GM19438 (cell line): ENCODE data around the gene MAP3K19.
"Not testable (repeated sequence)": the region's sequence is repeated elsewhere in the genome, so short reads cannot be mapped to it uniquely, and the experiment has no call there.

Source experiments
- ATAC-seq: cut with Tn5 transposase; IDR thresholded peaks from one replicate; pipeline ENCODE4 v1.9.1; 2021; ENCODE audit warnings: low read depth; ENCODE audit not compliant: unreplicated experiment

The MAP3K19 gene

DNA sequence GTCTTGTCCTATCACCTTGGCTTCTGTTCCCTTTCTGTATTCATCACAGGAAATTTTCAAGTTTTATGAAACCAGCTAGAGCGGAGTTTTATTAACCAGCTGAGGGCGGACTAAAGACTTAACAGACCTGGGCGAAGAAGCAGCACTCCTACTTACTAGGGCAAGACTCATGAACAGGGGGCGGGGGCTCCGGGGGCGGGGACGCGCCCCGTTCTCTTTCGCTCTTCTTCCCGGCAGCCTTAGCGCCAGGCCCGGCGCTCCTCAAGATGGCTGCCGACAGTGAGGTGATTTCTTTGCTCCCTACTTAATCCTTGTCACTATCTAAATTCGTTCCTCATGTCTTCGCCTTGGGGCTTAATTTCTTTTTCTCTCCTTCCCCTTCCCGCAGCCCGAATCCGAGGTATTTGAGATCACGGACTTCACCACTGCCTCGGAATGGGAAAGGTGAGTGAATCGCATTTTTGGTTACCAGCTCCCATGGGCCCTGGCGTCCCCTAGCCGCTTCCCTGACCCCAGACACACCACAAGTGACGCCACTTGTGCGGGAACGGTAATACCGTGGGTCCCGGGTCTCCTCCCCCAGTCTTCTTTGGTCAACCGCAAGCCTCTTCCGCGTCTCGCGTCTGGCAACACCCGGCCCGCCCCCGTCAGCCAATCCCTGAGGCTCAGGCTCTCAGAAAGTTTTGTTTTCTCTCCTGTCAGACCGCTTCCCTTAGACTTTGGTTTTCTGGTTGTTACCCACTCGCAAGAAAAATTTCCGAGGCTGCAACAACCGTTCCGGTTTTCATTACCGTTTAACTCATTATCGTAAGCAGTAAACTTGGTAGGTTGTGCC, 5.0 kb upstream of the MAP3K19 start, which contains the start of gene RAB3GAP1:
RAB3GAP1 (plus strand) TSS at position 251 of the 835 bp plus-strand sequence; CDS start at position 267, 16 bp downstream.
- peak; percentile 76 for ATAC-seq

DNA sequence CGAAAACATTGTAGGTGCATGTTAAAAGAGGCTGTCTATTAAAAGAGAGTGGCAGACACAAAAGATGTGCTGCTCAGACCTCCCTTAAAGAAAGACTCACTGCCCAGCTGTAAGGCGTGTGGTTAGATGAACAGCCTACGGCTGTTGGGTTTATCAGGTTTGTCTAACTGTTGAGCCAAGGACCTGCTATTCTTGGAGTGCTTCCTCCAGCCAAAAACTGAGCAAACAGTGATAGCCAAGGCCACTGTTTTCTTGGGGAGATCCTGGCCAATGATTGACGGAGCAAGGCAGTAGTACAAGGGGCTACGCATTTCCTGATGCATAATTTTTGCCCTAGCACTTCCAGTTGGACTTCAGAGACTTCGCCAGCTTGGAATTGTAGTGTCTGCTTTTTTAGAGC, 3.4 kb upstream of the MAP3K19 start:
- ATAC-seq, result no peak

DNA sequence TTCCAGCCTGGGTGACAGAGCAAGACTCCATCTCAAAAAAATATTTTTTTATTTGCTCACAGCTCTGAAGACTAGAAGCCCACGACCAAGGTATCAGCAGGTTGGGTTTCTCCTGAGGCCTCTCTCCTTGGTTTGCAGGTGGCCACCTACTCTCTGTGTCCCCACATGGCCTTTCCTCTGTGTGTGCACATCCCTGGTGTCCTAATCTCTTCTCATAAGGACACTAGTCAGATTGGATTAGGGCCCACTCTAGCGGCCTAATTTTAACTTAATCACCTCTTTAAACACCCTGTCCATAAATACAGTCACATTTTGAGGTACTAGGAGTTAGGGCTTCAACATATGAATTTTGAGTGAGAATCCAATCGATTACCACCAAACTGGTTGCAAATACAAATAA, 2.9 kb upstream of the MAP3K19 start:
- no peak for ATAC-seq

DNA sequence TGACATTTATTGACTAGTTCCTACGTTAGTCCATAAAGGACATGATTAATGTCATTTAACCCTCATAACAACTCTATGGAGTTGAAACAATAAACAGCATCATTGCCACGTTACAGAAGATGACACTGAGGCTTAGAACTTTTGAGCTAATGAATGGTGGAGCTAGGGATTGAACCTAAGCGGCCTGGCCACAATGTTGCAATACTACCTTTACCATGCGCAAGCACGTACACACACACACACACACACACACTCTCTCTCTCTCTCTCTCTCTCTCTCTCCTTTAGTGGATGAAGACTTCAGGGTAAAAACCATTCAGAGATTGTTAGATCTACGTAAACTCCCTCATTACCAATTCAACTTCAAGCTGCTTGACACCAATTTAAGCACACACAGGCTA, 875 bp upstream of the MAP3K19 start:
- no peak for ATAC-seq

DNA sequence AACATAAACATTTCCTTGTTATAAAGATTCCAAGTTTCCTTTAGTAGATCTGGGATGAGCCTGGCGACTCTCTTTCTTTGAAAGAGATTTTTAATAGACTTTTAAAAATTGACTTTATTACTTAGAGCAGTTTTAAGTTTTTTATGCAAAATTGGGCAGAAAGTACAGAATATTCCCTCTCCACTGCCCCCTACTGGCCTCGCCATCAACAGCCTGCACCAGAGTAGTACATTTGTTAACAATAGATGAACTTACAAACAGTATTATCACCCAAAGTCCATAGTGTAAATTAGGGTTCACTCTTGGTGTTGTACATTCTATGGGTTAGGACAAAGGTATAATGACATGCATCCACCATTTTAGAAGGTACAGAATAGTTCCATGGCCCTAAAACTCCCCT, 3.9 kb downstream of the MAP3K19 start:
- ATAC-seq, result no peak

DNA sequence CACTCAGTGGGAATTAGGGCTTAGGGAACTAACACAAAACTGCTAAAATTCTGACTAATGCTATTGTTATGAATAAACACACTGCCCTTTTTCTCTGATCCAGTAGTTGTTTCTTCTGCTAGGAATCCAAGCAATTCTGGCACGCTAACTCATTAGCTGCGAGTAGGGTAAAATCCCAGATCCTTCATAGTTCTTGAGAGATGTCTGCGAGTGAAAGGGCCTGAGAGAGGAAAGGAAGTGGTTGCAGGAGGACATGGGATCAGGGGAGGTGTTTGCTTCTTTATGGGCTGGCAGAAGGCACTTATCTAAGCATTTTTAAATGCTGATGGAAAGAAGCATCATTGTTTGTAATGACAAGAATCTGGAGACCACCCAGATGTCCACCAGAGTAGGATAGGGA, 9.4 kb downstream of the MAP3K19 start:
- no peak for ATAC-seq

DNA sequence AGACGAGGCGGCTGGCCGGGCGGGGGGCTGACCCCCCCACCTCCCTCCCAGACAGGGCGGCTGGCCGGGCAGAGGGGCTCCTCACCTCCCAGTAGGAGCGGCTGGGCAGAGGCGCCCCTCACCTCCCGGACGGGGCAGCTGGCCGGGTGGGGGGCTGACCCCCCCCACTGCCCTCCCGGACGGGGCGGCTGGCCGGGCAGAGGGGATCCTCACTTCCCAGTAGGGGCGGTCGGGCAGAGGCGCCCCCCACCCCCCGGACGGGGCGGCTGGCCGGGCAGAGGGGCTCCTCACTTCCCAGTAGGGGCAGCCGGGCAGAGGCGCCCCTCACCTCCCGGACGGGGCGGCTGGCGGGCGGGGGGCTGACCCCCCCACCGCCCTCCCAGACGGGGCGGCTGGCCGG, 14.0 kb downstream of the MAP3K19 start:
- ATAC-seq, result not testable (repeated sequence)

DNA sequence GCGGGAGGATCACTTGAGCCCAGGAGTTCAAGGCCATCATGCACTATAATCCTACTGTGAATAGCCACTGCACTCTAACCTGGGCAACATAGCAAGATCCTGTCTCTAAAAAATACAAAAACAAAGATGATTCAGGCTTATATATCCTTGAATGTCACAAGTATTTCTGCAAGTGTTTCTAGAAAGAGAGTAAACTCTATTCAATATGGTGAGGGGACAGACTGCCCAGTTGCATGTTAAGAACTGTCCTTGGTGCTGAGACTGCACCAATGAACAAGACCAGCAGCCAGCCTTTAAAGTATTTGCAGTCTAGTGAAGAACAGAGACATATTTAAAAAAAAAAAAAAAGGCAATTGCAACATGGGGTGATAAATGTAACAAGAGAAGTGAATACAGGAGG, 16.4 kb downstream of the MAP3K19 start:
- no peak for ATAC-seq

DNA sequence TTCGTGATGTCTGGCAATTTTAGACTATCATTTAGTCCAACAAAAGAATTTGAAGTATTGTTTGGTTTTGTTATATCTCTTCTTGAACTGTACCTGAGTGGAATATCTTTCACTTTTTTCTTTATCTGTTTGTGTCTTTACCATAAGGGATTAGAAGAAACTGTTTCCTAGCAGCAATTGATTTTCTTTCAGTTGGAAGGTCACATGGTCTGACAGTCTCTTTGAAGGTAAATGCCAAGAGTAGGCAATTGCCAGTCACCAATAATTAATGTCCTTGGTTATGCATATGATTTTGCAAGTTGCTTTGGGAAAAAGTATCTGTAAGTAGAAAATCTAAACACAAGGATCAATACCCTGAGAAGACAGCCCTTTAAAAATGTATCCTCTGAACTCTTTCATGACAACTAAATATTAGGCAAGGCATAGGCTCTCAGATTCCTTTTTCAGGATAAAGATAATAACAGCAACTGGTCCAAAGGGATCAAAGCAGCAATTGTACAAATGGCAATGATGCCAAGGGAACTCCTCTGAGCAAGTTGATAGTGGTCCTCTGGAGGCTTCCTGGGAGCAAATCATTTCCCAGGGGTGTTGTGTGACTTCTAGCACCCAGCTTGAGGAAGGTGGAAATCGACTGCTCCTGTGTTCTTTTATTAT, 17.6 kb downstream of the MAP3K19 start:
- no peak for ATAC-seq

DNA sequence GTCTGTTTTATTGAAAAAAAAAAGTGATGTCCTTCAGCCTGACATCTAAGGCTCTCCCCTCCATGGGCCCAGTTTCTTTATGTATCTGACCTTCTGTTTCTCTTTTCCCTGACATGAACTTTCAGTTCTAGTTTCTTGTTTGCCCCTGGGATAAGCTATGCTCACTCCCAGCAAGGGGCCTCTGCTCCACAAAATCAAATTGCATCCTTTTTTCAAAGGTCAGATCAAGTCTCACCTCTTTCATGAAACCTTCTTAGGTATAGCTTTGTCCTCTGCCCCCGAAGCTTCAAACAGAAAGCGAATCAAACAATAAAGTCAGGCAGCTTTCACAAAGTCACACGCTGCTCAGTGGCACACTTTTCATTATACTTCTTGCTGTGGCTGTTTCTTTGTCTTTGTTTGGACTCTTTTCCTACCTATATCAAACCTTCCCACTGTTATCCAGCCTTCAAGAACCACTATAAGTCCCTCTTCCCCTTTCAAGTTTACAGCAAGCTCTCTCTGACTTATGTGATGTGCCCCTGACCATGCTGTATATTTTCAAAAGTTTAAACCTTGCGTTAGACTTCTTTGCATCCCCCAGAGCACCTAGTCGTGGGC, 23.3 kb downstream of the MAP3K19 start:
- no peak for ATAC-seq

DNA sequence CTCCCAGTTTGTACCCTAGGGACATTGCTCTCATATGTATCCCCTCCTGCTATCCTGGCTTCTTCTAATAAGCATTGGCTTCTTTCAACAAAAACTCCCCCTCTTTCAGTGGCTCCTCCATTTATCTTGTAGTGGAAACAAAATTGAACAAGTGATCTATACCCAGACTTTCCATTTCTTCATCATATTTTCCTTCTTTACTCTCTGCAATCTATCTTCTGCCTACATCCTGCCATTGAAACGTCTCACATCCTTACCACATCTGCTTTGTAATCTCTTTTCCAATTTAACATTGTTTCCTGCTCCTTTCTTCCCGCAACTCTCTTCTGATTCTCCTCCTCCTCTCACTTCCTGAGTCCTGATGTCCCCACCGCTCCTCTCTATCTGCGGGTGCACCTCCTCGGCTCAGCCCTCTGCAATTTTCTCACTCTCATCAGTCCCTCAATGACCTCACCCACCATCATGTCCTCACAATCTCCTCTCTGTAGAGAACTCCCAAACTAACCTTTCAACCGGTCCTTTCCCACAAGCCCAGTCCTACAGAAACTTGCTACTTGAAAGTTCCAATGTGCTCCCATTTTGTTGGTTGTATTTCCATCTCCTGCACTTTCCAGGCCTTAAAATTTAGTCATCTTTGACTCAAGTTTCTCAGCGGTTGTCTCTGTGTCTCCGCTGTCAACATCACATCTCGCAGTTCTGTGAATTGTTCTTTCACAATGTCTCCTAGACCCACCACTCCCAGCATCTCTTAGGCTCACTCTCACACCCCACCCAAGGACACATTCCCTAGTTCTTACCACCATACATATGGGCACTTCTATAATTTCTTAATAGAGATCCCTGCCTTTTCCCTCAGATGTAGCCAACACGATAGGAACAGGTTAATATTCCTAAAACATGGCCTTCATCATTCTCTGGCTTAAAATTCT, 24.0 kb downstream of the MAP3K19 start:
- ATAC-seq, result no peak

DNA sequence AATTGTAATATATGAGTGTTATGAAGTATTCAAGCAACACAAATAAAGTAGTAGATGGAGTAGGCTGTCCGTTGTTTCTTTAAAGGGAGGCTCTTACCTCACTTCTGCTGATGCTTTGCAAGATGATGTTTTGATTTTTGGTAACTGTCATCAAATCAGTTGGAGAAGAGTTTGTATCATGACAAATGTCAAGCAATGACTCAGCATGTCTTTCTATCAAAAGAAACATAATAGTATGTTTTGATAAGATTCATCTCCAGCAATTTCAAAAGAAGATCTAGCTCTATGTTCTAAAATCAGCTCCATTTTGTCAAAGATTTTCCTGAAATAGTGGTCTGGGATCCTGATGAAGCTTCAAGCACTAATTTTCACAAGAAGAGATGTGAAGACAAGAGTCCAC, 25.6 kb downstream of the MAP3K19 start:
- ATAC-seq, result no peak

DNA sequence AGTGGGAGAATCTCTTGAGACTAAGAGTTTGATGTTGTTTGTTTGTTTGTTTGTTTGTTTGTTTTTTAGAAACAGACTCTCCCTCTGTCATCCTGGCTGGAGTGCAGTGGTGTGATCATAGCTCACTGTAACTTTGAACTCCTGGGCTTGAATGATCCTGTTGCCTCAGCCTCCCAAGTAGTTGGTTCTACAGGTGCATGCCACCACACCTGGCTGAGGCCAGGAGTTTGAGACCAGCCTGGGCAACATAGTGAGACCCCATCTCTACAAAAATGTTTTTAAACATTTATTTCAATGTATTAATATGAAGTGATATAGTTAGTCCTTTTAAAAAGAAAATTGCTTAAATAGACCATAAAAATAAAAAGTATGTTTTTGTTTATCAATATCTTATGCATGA, 35.6 kb downstream of the MAP3K19 start:
- no peak for ATAC-seq

DNA sequence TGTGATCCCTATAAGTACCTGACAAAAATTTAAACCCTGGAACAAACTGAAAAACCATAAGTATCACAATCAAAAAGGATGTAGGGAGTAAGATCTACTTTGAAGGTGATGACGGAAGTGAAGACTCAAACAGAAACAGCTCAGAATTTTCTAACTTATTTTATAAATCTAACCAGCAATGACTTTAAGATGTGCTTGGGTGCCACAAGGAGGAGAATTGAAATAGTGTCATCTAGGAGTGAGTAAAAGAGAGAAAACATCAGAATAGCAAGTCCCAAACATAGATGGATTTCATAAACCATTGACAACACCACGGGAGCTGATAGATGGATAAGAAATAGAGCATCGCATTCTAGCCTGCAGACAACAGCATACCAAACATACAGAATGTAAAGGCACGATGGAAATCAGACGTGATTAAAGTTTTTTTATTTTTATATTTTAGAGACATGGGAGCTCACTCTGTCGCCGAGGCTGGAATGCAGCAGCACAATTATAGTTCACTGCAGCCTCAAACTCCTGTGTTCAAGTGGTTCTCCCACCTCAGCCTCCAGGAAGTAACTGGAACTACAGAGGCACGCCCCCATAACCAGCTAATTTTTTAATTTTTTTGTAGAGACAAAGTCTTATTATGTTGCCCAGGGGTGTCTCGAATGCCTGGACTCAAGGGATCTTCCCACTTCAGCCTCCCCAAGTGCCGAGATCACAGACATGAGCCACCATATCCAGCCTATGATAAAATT, 36.9 kb downstream of the MAP3K19 start:
- no peak for ATAC-seq

DNA sequence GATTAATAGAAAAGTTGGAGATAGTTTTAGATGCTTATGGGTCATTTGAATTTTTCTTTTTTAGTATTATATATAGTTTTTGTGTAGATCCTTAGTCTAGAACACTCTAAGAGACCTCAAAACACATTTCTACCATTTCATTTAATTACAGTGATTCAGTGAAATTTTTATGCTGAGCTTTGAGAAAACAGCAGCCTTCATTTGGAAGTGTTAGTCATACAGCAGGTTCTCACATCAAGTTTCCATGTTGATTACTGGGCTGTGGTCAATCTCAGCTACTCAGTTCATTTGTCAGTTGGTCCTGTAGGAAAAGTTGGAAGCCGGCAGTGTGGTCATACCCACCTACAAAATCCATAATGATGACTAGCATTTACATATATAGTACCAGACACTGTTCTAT, 37.9 kb downstream of the MAP3K19 start:
- ATAC-seq, result no peak

DNA sequence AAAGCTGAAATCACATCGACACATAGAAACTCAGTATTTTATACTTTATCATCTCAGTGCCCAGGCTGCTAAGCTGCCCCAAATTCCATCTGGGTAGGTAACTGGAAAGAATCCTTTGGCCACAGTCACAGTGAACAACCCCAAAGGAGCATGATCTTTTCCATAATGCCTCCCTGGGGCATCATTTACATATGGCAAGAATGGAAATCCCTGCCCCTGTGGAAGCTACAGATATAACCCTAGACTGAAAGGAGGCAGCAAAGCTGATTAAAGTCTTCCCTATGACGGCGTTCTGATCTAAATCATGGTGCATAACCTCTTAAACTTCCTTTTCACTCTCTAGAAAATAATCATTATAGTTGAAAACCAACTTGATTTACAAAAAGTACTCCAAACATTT, 41.5 kb downstream of the MAP3K19 start:
- no peak for ATAC-seq

DNA sequence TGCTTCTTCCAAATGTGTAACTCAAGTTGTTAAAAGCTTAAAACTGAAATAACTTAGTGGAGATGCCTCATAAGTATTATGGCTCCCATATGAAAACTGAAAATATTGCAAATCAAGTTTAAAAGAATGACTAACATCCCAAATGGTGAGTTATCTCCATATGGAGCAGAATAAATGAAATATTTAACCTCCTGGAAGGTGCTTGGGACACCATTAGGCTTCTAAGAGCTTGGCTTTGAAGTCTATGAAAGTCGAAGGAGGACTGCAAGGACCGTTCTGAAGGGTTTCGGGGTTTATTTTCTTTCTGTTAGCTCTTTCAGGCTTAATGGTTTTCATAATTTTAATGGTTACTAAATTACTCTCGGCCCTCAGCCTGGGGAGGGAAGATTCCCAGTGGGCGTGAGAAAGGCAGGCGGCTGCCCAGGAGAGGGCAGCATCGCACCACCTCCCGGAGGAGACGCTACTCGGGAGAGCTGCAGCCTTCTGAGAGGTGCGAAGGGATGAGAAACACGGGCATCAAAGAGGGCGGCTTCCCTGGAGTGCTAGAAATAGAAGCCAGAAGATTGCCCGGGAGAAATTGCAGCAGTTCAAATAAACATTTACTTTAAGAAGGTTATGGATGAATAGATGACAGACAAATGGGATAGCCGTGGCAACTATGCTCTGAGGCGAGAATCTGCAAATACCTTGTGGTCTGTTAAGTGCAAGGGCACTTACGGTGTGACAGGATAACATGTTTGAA, 43.1 kb downstream of the MAP3K19 start:
- peak; percentile 81 for ATAC-seq

DNA sequence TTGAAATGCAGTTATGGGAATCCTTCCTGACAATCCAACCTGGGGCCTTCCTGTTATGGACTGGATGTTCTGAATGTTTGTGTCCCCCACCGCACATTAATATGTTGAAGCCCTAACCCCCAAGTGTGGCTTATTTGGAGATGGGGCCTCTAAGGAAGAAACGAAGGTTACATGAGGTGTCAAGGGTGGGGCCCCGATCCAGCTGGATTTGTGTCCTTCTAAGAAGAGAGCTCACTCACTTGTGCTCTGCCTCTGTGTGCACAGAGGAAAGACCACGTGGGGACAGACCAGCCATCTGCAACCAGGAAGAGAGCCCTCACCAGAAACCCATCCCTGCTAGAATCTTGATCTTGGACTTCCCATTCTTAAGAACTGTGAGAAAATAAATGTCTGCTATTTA, 44.4 kb downstream of the MAP3K19 start:
- no peak for ATAC-seq

DNA sequence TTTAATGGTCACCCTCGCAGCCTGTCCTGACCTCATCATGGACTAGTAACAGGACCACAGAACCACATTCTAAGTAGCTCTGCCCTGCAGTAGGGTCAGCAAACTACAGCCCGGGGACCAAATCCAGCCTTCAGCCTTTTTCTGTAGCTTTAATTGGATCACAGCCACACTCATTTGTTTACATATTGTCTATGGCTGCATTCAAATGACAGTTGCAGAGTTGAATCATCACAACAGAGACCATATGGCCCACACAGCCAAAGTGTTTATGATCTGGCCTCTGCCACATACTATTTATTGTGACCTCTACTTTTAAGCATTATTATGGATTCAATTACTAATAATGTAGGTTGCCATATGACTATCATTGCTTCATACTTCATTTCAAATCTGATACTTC, 47.7 kb downstream of the MAP3K19 start:
- ATAC-seq, result no peak
